SK-N-MC (cell line): Measurements from ENCODE around the gene MMP25.

Source experiments
- DNase-seq: peaks from one replicate; pipeline ENCODE4 v3.0.0-alpha.2; 2011; ENCODE audit warnings: low read depth, low spot score
- H3K27ac ChIP-seq: fragments of 200-600 bp; sonication (generic); 2 replicates; pipeline ENCODE4 v1.5.1; 2016; ENCODE audit warnings: mixed run types
- H3K36me3 ChIP-seq: fragments of 200-600 bp; sonication (generic); 2 replicates; pipeline ENCODE4 v1.6.1; 2017; ENCODE audit warnings: antibody characterized with exemption, low read length, mixed read lengths; ENCODE audit not compliant: insufficient read depth
- H3K4me3 ChIP-seq: fragments of 200-600 bp; sonication (generic); 2 replicates; pipeline ENCODE4 v1.5.1; 2016
- H3K9ac ChIP-seq: fragments of 200-600 bp; sonication (generic); 2 replicates; pipeline ENCODE4 v1.8.0; 2017; ENCODE audit warnings: mixed run types, mixed read lengths; ENCODE audit not compliant: insufficient read length
- H3K9me3 ChIP-seq: fragments of 200-600 bp; sonication (generic); 2 replicates; pipeline ENCODE4 v1.6.1; 2017; ENCODE audit warnings: low read depth, mild to moderate bottlenecking, antibody characterized with exemption, low read length, moderate library complexity, mixed read lengths
- EZH2 ChIP-seq: fragments of 200-600 bp; sonication (generic); IDR thresholded peaks from one replicate; pipeline ENCODE4 v1.6.1; 2017; ENCODE audit warnings: antibody characterized with exemption
- FOXP2 ChIP-seq: optimal IDR thresholded peaks from 2 replicates; pipeline ENCODE3; 2011; ENCODE audit warnings: mild to moderate bottlenecking, moderate library complexity; ENCODE audit not compliant: insufficient read depth; ENCODE audit errors: extremely low read length, control extremely low read depth
- POLR2AphosphoS5 ChIP-seq: IDR thresholded peaks from 2 replicates; pipeline ENCODE4 v1.6.1; 2012; ENCODE audit warnings: mild to moderate bottlenecking, low read depth, low read length, borderline replicate concordance

The MMP25 gene

DNA sequence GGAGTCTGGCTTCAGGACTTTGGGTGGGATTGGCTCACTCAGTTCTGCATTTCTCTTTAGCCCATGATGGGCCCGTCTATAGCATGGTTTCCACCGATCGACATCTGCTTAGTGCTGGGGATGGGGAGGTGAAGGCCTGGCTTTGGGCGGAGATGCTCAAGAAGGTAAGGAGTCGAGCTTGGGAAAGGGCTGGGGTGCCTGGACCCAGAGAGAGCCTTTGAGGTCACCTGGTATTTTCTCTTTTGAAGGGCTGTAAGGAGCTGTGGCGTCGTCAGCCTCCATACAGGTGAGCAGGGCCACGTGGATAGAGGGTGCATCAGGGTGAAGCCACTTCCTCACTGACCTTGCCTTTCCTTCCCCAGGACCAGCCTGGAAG lies 20.4 kb upstream of the MMP25 start:
- Histone ChIP-seq H3K9ac (no peak overlapping the region), H3K36me3 (peaks cover 15% of the 10 kb centered on the region; the same call in 1 of the 2 replicates), H3K4me3 (no peak overlapping the region), H3K9me3 (no peaks in the 10 kb centered on the region), H3K27ac (no peak overlapping the region)
- TF ChIP-seq FOXP2 (no peak), EZH2 (no peak), POLR2AphosphoS5 (no peak)
- DNase-seq, result no peak

DNA sequence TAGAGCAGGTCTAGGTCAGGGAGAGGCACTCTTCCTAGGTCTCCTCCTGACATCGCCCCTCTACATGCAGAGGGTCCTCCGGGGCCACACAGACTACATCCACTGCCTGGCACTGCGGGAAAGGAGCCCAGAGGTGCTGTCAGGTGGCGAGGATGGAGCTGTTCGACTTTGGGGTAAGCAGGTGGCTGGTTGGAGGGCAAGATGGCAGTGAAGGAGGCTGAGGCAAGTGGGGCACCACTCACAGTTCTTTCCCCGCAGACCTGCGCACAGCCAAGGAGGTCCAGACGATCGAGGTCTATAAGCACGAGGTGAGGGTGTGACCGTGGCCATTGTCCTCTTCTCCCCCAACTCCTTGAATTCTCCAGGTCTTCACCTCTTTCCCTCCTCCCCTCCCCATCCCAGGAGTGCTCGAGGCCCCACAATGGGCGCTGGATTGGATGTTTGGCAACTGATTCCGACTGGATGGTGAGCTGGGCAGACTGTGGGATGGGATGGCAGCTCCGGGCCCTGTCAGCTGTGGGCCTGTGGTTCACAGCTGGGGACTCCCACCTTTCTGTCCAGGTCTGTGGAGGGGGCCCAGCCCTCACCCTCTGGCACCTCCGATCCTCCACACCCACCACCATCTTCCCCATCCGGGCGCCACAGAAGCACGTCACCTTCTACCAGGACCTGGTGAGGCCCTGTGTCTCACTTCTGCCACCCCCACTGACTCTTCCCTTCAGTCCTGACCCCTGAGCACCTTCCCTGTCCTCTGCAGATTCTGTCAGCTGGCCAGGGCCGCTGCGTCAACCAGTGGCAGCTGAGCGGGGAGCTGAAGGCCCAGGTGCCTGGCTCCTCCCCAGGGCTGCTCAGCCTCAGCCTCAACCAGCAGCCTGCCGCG lies 19.5 kb upstream of the MMP25 start:
- Histone ChIP-seq H3K36me3 (peaks cover 15% of the 10 kb centered on the region; the same call in 1 of the 2 replicates), H3K27ac (no peak overlapping the region), H3K9me3 (no peaks in the 10 kb centered on the region), H3K9ac (no peak overlapping the region), H3K4me3 (no peak overlapping the region)
- no peak for DNase-seq
- TF ChIP-seq POLR2AphosphoS5 (no peak), EZH2 (no peak), FOXP2 (no peak)

DNA sequence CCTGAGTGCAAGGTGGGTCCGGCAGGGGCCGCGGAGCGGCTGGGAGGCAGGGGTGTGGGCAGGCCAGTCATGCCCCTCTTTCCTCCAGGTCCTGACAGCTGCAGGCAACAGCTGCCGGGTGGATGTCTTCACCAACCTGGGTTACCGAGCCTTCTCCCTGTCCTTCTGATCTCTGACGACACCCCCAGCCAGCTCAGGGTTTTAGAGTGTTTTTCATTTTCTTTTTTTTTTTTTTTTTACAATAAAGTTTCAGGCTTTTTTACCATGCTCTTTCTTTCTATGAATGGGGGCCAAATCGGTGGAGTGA lies 18.9 kb upstream of the MMP25 start:
- TF ChIP-seq FOXP2 (no peak), EZH2 (no peak), POLR2AphosphoS5 (no peak)
- Histone ChIP-seq H3K27ac (no peak overlapping the region), H3K9me3 (no peaks in the 10 kb centered on the region), H3K9ac (no peak overlapping the region), H3K36me3 (peaks cover 15% of the 10 kb centered on the region; the same call in 1 of the 2 replicates), H3K4me3 (no peak overlapping the region)
- no peak for DNase-seq

DNA sequence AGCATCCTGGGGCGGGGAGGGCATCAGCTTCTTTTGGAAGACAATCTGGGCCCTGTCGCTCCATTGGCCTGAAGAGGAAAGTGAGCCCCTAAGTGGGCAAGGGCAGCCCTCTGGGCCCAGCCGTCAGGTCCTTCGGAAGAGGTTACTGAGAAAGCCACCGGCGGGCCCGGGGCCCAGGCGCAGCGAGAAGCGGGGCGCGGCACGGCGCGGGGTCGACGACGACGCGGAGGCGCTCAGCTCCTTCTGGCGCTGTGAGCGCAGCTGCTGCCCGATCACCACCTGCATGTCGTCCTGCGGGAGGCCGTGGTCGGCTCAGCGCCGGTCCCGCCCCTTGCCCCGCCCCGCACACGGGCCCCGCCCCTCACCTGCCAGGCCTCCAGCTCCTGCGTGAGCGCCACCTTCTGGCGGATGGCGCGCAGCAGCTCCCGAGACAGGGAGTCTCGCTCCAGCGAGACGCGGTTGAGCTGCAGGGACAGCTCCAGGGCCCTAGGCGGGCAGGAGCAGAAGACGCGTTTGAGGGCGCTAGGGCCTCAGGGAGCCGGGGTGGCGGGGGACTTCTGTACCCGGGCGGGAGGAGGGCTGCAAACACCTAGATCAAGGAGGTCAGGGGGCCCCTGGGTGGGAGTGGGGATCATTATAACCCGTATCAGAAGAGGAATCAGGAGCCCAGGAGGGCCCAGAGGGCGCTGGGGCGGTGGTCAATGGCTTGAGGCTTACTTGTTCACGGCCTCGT lies 18.2 kb upstream of the MMP25 start:
- Histone ChIP-seq H3K27ac (no peak overlapping the region), H3K9ac (no peak overlapping the region), H3K4me3 (peak overlapping the region; percentile 43), H3K9me3 (no peaks in the 10 kb centered on the region), H3K36me3 (peaks cover 15% of the 10 kb centered on the region; the same call in 1 of the 2 replicates)
- no peak for DNase-seq
- TF ChIP-seq FOXP2 (no peak), POLR2AphosphoS5 (peak; percentile 51; the same call in 1 of the 2 replicates)

DNA sequence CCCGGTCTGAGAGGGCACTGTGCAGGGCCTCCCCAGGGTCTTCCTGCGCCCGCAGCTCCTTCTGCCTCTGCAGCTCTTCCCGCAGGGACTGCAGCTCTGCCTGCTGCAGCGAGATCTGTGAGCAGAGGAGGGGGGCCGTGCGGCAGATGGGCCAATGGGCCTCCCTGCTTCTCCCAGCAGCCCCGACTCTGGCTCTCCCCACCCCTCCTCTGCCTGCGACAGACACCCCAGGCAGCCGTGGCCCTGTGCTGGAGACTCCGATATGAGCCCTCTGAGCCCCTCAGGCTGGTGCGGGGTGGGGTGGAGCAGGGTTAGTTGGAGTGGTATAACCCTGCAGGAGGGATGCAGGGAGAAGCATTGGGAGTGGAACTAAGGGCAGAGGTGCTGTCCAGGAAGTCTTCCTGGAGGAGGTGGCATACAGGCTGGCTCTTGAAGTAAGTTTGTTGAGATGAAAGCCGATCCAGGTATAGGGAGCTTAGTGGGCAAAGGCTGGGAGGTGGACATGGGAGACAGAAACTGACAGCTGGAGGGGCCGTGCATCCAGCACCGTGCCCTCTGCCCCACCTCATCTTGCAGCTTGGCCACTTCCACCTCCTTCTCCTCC lies 17.5 kb upstream of the MMP25 start:
- TF ChIP-seq POLR2AphosphoS5, result no peak
- TF ChIP-seq EZH2, result no peak
- no peak for TF ChIP-seq FOXP2

DNA sequence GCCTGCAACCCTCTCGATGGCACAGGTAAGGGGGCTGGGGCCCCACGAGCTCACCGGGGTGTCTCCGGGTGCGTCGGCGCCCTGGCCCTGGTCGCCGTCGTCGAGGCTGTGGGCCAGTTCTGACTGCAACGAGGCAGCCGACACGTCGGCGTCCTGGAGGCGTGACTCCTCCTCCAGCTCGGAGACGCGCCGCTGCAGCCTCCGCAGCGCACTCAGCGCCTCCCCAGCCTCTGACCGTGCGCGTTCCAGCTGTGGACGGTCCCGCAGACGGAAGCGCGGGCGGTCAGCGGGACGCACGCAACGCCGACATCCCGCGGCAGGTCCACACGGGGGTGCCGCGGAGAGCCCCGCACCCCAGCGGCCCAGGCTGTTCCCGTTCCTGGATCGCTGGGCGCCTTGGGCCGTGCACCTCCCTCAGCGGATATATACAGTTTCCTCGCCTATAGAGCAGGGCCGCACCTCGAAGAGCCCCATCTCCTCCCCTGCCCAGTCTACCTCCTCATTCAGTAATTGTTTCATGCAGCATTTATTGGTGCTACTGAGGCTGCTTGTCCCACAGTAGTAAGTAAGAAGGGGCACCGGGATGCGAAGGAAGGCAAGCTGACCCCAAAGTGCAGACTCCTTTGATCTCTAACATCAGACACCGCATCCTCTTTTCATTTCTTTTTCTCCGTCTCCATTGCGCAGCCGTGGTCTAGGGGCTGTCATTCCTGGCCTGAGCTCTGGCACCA lies 16.7 kb upstream of the MMP25 start:
- no peak for DNase-seq
- Histone ChIP-seq H3K9ac (no peak overlapping the region), H3K27ac (no peak overlapping the region), H3K36me3 (peaks cover 15% of the 10 kb centered on the region; the same call in 1 of the 2 replicates), H3K9me3 (no peaks in the 10 kb centered on the region), H3K4me3 (peak overlapping the region; percentile 72)
- no peak for TF ChIP-seq FOXP2
- peak; percentile 14 for TF ChIP-seq EZH2

More for the DNA sequence above, 17.5 kb upstream of the MMP25 start:
- DNase-seq, result no peak
- Histone ChIP-seq H3K36me3 (peaks cover 15% of the 10 kb centered on the region; the same call in 1 of the 2 replicates), H3K9me3 (no peaks in the 10 kb centered on the region), H3K4me3 (peak overlapping the region; percentile 72), H3K27ac (no peak overlapping the region), H3K9ac (no peak overlapping the region)

DNA sequence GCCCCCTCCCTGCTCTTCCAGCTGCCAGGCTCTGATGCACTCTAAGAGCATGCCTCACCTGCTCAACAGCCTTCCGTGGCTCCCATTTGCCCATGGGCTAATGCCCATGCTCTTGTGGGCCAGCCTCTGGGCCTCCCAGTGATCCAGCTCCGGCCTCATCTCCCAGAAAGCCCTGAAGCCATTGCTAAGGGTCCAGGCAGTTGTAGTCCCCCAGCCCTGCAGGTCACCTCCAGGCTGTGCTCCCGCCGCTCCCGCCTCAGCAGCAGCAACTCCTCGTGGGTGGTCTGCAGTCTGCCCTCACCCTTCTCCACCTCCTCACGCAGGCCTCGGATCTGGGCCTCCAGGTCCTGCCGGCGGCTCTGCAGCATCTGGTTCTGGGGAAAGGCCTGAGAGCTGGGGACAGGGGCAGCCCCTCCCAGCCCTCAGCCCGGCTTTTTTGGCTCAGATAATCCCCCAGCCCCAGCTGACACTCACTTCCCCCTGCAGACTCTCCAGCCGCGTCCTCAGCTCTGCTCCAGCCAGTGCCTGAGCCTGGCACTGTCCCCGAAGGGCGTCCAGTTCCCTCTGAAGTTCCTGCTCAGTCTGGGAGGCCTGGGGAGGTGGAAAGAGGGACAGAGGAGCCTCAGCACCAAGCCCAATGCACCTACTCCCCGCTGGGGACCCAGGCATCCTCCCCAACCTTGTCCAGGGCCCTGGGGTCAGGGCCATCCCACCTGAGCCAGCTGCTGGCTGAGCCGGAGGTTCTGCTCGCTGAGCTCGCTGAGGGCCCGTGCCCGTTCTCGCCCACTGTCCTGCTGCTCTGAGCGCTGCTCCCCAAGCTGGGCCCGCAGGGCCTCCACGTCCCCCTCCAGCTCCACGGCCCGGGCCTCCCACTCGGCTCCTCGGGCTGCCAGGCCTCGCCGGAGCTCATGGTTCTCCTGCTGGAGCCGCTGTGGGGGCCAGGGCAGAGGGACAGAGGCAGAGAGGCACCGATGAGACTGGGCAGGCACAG lies 15.8 kb upstream of the MMP25 start:
- TF ChIP-seq EZH2, result no peak
- TF ChIP-seq POLR2AphosphoS5, result no peak
- TF ChIP-seq FOXP2, result no peak
- Histone ChIP-seq H3K36me3 (peaks cover 15% of the 10 kb centered on the region; the same call in 1 of the 2 replicates), H3K4me3 (no peak overlapping the region; the same call in 1 of the 2 replicates), H3K9ac (no peak overlapping the region), H3K27ac (no peak overlapping the region), H3K9me3 (no peaks in the 10 kb centered on the region)
- DNase-seq, result no peak
